Measurements from ENCODE around the gene BCLAF3.

The BCLAF3 gene

GRCh38 chrX:19949340-19949739 is 41.5 kb downstream of the BCLAF3 start:
- no peak overlapping the region for H3K4me3 ChIP-seq (ENCODE audit: low read depth, low read length)
- no peak for DNase-seq (ENCODE audit: low read depth)
- TF ChIP-seq CTCF (IDR thresholded peaks at IDR 0.05; ENCODE audit: control insufficient read depth, extremely low read depth, insufficient read depth): no peak

GRCh38 chrX:19947612-19948011 is 43.2 kb downstream of the BCLAF3 start:
- no peak for TF ChIP-seq CTCF (IDR thresholded peaks at IDR 0.05; ENCODE audit: control insufficient read depth, extremely low read depth, insufficient read depth)
- H3K4me3 ChIP-seq (ENCODE audit: low read depth, low read length): no peak overlapping the region

More at GRCh38 chrX:19947612-19948011, 43.2 kb downstream of the BCLAF3 start:
- no peak for DNase-seq (ENCODE audit: low read depth)

Measured in LNCaP clone FGC (cell line).